HFFc6 (cell line): Measurements from ENCODE around the gene KLHL29. TPM values are rescaled to one million over a fixed set of nuclear protein-coding genes. Genes with fewer than 3 reads are reported as not detected.

Experiments
- DNase-seq: peaks from one replicate; pipeline ENCODE4 v3.0.0-alpha.2; 2018
- H3K27ac Mint-ChIP-seq: 2 replicates; pipeline ENCODE4 v1.8.0; 2020; ENCODE audit warnings: mild to moderate bottlenecking, mixed read lengths
- H3K27me3 Mint-ChIP-seq: 2 replicates; pipeline ENCODE4 v1.8.0; 2021; ENCODE audit warnings: mild to moderate bottlenecking, moderate library complexity, mixed read lengths; ENCODE audit not compliant: insufficient read depth
- H3K36me3 Mint-ChIP-seq: 2 replicates; pipeline ENCODE4 v1.8.0; 2021; ENCODE audit warnings: low read depth, mixed read lengths
- H3K4me1 Mint-ChIP-seq: 2 replicates; pipeline ENCODE4 v1.8.0; 2020; ENCODE audit warnings: low read depth, mixed read lengths
- H3K4me3 Mint-ChIP-seq: 2 replicates; pipeline ENCODE4 v1.8.0; 2020; ENCODE audit warnings: mild to moderate bottlenecking, moderate library complexity, mixed read lengths
- H3K9me3 Mint-ChIP-seq: 2 replicates; pipeline ENCODE4 v1.8.0; 2020; ENCODE audit warnings: mild to moderate bottlenecking, mixed read lengths
- total RNA-seq, 6 experiments: library from RNA; stranded (reverse); fragmentation: NEBNext Ultra II Directional; extraction: Animal tissue kit (Norgen Biotek cat#: 25700); gene quantifications; 2 replicates in 1 of 6; 3 replicates in 5 of 6; pipeline ENCODE4 v1.2.3, GENCODE V29; 2021
- TF ChIP-seq, protein P1 (sequence below): fragments of 200-600 bp; sonication (generic); IDR thresholded peaks from 2 replicates; pipeline ENCODE4 v1.5.0; 2021; ENCODE audit warnings: antibody characterized with exemption, mild to moderate bottlenecking

KLHL29 gene
- total RNA-seq, 6 experiments from 2014 or later = 7.4 to 9.7 (median 8.6) TPM

DNA sequence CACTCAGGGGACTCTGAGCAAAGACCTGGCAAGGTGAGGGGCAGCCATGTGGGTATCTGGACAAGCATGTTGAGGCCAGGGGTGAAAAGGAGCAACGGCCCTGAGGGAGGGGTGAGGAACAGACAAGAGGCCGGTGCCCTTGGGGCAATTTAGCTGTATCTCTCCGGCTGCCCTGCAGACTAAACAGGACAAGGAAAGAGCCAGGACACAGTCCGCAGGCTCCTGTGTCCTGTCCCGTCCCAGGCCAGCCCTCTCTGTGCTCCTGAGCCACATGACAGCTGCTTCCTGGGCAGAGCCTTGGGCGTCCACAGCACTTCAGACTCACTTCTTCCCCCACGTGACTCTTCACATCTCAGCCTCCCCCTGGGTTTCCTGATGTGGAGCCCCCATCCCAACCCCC lies 206.1 kb downstream of the KLHL29 start:
- TF ChIP-seq, protein P1, sequence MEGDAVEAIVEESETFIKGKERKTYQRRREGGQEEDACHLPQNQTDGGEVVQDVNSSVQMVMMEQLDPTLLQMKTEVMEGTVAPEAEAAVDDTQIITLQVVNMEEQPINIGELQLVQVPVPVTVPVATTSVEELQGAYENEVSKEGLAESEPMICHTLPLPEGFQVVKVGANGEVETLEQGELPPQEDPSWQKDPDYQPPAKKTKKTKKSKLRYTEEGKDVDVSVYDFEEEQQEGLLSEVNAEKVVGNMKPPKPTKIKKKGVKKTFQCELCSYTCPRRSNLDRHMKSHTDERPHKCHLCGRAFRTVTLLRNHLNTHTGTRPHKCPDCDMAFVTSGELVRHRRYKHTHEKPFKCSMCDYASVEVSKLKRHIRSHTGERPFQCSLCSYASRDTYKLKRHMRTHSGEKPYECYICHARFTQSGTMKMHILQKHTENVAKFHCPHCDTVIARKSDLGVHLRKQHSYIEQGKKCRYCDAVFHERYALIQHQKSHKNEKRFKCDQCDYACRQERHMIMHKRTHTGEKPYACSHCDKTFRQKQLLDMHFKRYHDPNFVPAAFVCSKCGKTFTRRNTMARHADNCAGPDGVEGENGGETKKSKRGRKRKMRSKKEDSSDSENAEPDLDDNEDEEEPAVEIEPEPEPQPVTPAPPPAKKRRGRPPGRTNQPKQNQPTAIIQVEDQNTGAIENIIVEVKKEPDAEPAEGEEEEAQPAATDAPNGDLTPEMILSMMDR = no peak
- no peaks in the 10 kb centered on the region for H3K9me3 Mint-ChIP-seq
- DNase-seq = no peak
- peaks cover 20% of the 10 kb centered on the region for H3K4me1 Mint-ChIP-seq
- H3K4me3 Mint-ChIP-seq = no peak overlapping the region
- no peak overlapping the region for H3K27ac Mint-ChIP-seq
- H3K36me3 Mint-ChIP-seq = no peaks in the 10 kb centered on the region
- H3K27me3 Mint-ChIP-seq = peaks cover 2% of the 10 kb centered on the region

DNA sequence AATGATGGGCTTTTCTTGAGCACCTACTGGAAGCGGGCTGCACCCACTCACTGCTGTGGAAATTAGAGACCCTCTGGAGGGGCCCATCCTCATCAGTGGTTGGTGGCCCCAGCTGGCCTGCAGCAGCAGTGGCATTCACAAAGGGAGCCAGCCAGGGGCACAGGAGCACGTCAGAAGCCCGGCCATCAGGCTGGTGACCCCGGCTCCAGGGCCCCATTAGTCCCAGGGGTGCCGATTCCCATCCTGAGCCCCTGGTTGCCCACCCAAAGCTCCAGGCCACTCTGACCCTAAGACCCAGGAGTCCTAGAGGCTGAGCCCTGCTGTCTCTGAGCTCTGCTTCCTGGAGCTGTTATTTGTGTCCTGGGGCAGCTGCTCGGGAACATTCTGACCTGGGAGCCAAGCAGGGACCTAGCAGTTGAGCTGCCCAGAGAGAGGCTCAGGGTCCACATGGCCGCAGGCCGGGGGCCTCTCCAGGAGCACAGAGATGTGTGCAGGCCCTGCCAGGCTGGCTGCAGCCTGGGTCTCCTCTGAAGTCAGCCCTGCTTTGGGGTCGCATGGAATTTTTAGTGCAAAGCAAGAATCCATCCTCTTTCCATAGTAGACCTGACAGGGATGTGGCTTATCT lies 207.2 kb downstream of the KLHL29 start:
- no peaks in the 10 kb centered on the region for H3K36me3 Mint-ChIP-seq
- no peaks in the 10 kb centered on the region; the same call in none of the 2 replicates for H3K27me3 Mint-ChIP-seq
- peaks cover 31% of the 10 kb centered on the region for H3K4me1 Mint-ChIP-seq
- TF ChIP-seq, protein P1 = no peak
- DNase-seq = no peak
- H3K27ac Mint-ChIP-seq = no peak overlapping the region
- H3K4me3 Mint-ChIP-seq = no peak overlapping the region
- H3K9me3 Mint-ChIP-seq = no peaks in the 10 kb centered on the region

DNA sequence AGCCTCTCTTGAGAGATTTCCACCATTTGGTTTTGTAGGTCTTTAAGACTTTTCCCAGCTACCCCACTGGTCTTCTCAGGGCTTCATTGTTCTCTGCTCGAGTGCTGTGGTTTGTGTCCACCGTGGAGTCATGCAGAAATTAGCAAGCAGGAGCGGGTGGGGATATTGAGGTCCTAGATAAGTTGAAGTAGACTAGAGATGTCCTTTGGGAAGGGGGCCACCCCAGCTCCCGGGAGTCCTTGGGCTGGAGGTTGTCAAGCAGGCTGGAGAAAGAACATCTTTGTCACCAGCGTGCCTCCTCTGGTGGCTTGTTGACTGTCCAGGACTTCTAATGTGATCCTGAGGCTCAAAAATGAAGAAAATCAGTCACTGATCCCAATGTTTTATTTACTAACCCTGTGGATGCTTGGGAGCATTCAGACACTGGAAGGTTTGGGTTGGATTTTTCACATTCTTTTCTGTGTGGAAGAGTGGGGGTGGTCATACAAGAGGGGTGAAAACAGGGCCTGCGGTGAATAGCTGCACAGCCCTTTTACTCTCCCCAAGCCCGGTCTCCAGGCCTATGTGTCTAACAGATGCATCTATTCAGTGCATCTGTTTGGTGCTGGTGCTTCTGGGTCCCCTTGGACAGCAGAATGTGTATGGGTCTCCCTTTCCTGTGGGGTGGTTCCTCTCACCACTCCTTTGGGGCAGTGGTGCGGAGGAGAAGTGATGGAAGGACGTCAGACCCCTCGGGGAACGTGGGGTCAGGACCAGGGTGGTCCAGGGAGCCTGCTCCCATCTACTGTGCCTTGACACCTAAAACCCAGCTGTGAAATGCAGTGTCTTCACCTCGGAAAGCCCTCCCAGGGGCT lies 208.1 kb downstream of the KLHL29 start:
- Mint-ChIP-seq H3K4me1 (peaks cover 31% of the 10 kb centered on the region), H3K9me3 (no peaks in the 10 kb centered on the region), H3K27me3 (no peaks in the 10 kb centered on the region; the same call in none of the 2 replicates), H3K36me3 (no peaks in the 10 kb centered on the region), H3K4me3 (no peak overlapping the region), H3K27ac (no peak overlapping the region)
- TF ChIP-seq, protein P1 = no peak
- no peak for DNase-seq

DNA sequence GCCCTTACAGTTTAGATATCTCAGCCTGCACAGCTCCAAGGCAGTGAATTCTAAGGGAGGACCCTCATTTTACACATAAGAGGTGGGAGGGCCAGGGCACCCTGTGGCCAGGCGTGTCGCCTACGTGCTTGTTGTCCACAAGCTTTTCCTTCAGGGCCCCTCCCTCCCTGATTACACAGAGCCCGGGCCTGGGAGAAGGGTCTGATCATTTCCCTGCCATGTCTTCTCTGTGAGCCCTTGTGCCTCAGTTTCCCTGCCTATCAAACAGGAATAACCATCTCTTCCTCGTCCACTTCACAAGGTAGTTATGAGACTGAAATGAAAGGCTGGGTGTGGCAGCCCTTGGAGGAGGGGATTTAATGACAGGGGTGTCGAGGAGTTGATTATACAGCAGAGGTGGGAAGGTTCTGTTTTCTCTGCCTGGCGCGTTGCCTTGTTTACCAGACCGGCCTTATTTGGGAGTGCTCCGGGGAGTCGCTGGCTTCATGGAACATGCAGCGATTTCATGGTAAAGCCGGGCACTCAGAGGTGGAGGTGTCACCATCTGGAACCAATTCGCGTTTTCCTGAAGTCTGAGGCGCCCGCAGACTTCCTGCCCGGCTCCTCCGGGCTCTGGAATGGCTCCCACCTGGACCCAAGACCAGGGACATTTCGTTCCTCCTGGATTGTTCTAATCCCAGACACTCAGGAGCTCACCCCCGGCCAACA lies 208.9 kb downstream of the KLHL29 start:
- Mint-ChIP-seq H3K27me3 (no peaks in the 10 kb centered on the region; the same call in none of the 2 replicates), H3K9me3 (no peaks in the 10 kb centered on the region), H3K36me3 (no peaks in the 10 kb centered on the region), H3K4me1 (peaks cover 31% of the 10 kb centered on the region), H3K27ac (peak overlapping the region; percentile 59; the same call in 1 of the 2 replicates), H3K4me3 (no peak overlapping the region)
- TF ChIP-seq, protein P1 = no peak
- DNase-seq = no peak

DNA sequence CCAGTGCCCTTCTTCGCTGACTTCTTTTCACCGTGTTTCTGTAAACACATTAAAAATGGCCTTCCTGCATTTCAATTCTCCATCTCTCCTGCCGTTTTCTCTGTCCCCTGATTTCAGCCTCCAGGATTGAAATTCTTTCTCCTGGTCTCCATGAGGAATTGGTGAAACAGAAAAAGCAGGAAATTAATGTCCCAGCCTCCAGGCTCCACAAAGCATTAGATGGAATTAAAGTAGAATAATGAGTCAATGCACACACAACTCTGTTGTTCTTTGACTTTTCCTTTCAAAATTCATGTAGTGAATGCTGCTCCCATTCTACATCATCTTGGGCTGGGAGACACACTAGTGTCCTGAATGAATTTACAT lies 209.5 kb downstream of the KLHL29 start:
- DNase-seq = no peak
- Mint-ChIP-seq H3K9me3 (no peaks in the 10 kb centered on the region), H3K36me3 (no peaks in the 10 kb centered on the region), H3K4me1 (peaks cover 31% of the 10 kb centered on the region), H3K27ac (peak overlapping the region; percentile 59; the same call in 1 of the 2 replicates), H3K27me3 (no peaks in the 10 kb centered on the region; the same call in none of the 2 replicates), H3K4me3 (no peak overlapping the region)
- TF ChIP-seq, protein P1 = no peak
